HL-60 (cell line): ENCODE data around the gene SCUBE2.

ENCODE experiments used
- CTCF ChIP-seq: IDR thresholded peaks from one replicate; pipeline ENCODE4 v1.5.1; 2011; ENCODE audit warnings: low read length, control low read depth, inconsistent platforms; ENCODE audit not compliant: insufficient read depth
- REST ChIP-seq: IDR thresholded peaks from 2 replicates; pipeline ENCODE4 v1.6.1; 2012; ENCODE audit warnings: low read depth; ENCODE audit not compliant: insufficient replicate concordance

- no peak for TF ChIP-seq CTCF
- no peak for TF ChIP-seq REST
Measured at GRCh38 chr11:9090488-9091043, 833 bp downstream of the SCUBE2 start.
